ENCODE results near the gene DEFB124.

DNA sequence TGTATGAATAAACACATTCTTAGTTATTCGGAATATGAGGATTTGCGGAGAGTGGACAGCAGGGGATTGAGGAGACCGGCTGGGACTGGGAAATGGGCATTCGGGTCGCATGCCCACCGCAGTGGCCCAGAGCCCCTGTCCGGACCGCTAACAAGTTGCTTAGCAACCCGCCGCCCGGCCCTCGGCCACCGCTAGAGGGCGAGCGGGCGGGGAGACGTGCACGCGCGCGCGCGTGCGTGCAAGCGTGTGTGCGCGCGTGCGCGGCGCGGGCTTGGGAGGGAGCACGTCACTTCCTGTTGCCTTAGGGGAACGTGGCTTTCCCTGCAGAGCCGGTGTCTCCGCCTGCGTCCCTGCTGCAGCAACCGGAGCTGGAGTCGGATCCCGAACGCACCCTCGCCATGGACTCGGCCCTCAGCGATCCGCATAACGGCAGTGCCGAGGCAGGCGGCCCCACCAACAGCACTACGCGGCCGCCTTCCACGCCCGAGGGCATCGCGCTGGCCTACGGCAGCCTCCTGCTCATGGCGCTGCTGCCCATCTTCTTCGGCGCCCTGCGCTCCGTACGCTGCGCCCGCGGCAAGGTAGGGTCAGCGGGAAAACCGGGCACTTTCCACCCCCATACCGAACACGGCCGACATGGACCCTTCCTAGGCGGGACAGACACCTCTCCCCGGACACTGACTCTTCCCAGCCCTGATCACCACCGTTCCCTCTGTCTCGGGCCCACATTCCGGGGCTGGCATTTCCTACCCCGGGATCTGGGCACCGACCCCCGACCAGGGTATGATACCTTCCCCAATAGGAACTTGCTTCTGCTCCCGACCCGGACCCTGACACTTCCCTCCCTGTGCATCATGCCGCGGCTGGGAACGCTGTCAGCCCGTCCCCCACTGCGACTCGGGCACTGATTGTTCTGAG lies 39.5 kb upstream of the DEFB124 start, which contains the start of gene HM13:
- TF ChIP-seq, protein P1, sequence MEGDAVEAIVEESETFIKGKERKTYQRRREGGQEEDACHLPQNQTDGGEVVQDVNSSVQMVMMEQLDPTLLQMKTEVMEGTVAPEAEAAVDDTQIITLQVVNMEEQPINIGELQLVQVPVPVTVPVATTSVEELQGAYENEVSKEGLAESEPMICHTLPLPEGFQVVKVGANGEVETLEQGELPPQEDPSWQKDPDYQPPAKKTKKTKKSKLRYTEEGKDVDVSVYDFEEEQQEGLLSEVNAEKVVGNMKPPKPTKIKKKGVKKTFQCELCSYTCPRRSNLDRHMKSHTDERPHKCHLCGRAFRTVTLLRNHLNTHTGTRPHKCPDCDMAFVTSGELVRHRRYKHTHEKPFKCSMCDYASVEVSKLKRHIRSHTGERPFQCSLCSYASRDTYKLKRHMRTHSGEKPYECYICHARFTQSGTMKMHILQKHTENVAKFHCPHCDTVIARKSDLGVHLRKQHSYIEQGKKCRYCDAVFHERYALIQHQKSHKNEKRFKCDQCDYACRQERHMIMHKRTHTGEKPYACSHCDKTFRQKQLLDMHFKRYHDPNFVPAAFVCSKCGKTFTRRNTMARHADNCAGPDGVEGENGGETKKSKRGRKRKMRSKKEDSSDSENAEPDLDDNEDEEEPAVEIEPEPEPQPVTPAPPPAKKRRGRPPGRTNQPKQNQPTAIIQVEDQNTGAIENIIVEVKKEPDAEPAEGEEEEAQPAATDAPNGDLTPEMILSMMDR (IDR thresholded peaks at IDR 0.05; ENCODE audit: poor library complexity, severe bottlenecking) = peak; percentile 100
- TF ChIP-seq, protein P2, sequence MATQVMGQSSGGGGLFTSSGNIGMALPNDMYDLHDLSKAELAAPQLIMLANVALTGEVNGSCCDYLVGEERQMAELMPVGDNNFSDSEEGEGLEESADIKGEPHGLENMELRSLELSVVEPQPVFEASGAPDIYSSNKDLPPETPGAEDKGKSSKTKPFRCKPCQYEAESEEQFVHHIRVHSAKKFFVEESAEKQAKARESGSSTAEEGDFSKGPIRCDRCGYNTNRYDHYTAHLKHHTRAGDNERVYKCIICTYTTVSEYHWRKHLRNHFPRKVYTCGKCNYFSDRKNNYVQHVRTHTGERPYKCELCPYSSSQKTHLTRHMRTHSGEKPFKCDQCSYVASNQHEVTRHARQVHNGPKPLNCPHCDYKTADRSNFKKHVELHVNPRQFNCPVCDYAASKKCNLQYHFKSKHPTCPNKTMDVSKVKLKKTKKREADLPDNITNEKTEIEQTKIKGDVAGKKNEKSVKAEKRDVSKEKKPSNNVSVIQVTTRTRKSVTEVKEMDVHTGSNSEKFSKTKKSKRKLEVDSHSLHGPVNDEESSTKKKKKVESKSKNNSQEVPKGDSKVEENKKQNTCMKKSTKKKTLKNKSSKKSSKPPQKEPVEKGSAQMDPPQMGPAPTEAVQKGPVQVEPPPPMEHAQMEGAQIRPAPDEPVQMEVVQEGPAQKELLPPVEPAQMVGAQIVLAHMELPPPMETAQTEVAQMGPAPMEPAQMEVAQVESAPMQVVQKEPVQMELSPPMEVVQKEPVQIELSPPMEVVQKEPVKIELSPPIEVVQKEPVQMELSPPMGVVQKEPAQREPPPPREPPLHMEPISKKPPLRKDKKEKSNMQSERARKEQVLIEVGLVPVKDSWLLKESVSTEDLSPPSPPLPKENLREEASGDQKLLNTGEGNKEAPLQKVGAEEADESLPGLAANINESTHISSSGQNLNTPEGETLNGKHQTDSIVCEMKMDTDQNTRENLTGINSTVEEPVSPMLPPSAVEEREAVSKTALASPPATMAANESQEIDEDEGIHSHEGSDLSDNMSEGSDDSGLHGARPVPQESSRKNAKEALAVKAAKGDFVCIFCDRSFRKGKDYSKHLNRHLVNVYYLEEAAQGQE (IDR thresholded peaks at IDR 0.05; ENCODE audit: borderline replicate concordance) = peak; percentile 83
- TF ChIP-seq RAD21 (conservative IDR thresholded peaks at IDR 0.05) = peak; percentile 63
- peak; percentile 83 for TF ChIP-seq EP300 (conservative IDR thresholded peaks at IDR 0.05; ENCODE audit: poor library complexity, severe bottlenecking)
- TF ChIP-seq POLR2AphosphoS5 (IDR thresholded peaks at IDR 0.05) = peak; percentile 98
- no peak for TF ChIP-seq EZH2 (IDR thresholded peaks at IDR 0.05; ENCODE audit: borderline replicate concordance, insufficient read depth, low read length, poor library complexity, severe bottlenecking)
- TF ChIP-seq SMC3 (conservative IDR thresholded peaks at IDR 0.05; ENCODE audit: poor library complexity) = peak; percentile 77
- TF ChIP-seq TAF1 (IDR thresholded peaks at IDR 0.05; ENCODE audit: low read depth) = peak; percentile 70

Data from neural cell (in vitro differentiated cells).